Lower leg skin (tissue), 4 donors: ENCODE results near the gene ARPC1A. TPM values are rescaled to one million over a fixed set of nuclear protein-coding genes. Genes with fewer than 3 reads are reported as not detected.

ENCODE experiments used
- DNase-seq, 2 donors: peaks; one replicate each; pipeline ENCODE4 v3.0.0-alpha.2; 2019; ENCODE audit warnings: low spot score in 2 of 2
- H3K4me3 ChIP-seq: fragments of 200-600 bp; sonication (generic); 2 replicates; pipeline ENCODE4 v1.5.1; 2017; ENCODE audit warnings: mild to moderate bottlenecking, low read depth; ENCODE audit not compliant: poor library complexity, severe bottlenecking
- CTCF ChIP-seq, 3 donors: fragments of 450-650 bp; IDR thresholded peaks; one replicate each; pipeline ENCODE4 v1.5.1; 2016; ENCODE audit warnings: antibody characterized with exemption in 3 of 3, mild to moderate bottlenecking in 3 of 3, moderate library complexity in 2 of 3
- POLR2A ChIP-seq, 2 donors: fragments of 450-650 bp; IDR thresholded peaks; one replicate each; pipeline ENCODE4 v1.6.1; 2016 to 2017; ENCODE audit warnings: antibody characterized with exemption in 2 of 2, mild to moderate bottlenecking in 1 of 2, moderate library complexity in 1 of 2
- WGBS, 2 donors: methylation state at CpG; one replicate each; pipeline ENCODE4 v1.1.5; 2018; 5-methylcytosine and 5-hydroxymethylcytosine counted together
- intact Hi-C: fragments of 100-400 bp; cut with DNase I; formaldehyde crosslinking; loops from one replicate; pipeline ENCODE4 v1.15.0; 2023; ENCODE audit warnings: low total_unique reads
- total RNA-seq, 4 donors: library from RNA; depleted of rRNA; stranded (reverse); fragments of >200 nt; gene quantifications; one replicate each; pipeline ENCODE4 v1.1.0, GENCODE V29; 2016

The ARPC1A gene
- total RNA-seq, 4 donors from 2014 or later: 108 to 140 (median 123) TPM

- DNase-seq: no peak
- H3K4me3 ChIP-seq: no peak overlapping the region
These were observed 78.1 kb downstream of the ARPC1A start for GRCh38 chr7:99403764-99404163.

GRCh38 chr7:99404235-99404976, 78.7 kb downstream of the ARPC1A start:
- H3K4me3 ChIP-seq: no peak overlapping the region
- TF ChIP-seq CTCF (IDR thresholded peaks at IDR 0.05): no peak
- no peak for TF ChIP-seq POLR2A (IDR thresholded peaks at IDR 0.05)
- intact Hi-C loops: no loop called here
- WGBS, 2 donors: 64 to 67% methylated on average over 18 of the region's 18 CpGs
- DNase-seq: no peak

More at GRCh38 chr7:99403764-99404163, 78.1 kb downstream of the ARPC1A start:
- intact Hi-C loops: no loop called here
- TF ChIP-seq POLR2A (IDR thresholded peaks at IDR 0.05): no peak
- no peak for TF ChIP-seq CTCF (IDR thresholded peaks at IDR 0.05)
- WGBS, 2 donors: 89 to 96% methylated on average over 5 of the region's 5 CpGs

GRCh38 chr7:99404977-99405320, 79.3 kb downstream of the ARPC1A start:
- no peak overlapping the region for H3K4me3 ChIP-seq
- intact Hi-C loops: no loop called here
- TF ChIP-seq POLR2A (IDR thresholded peaks at IDR 0.05): no peak
- TF ChIP-seq CTCF (IDR thresholded peaks at IDR 0.05): no peak
- DNase-seq: no peak
- 89 to 93% methylated on average over 10 of the region's 10 CpGs for WGBS, 2 donors

GRCh38 chr7:99406557-99406956, 80.9 kb downstream of the ARPC1A start:
- H3K4me3 ChIP-seq: no peak overlapping the region
- intact Hi-C loops: no loop called here
- no peak for DNase-seq
- TF ChIP-seq POLR2A (IDR thresholded peaks at IDR 0.05) (no peak), CTCF (IDR thresholded peaks at IDR 0.05) (no peak)
- 8 to 50% methylated on average over 1 of the region's 1 CpG for WGBS, 2 donors

GRCh38 chr7:99407872-99408378, 82.2 kb downstream of the ARPC1A start:
- 1 to 2% methylated on average over 25 to 28 of the region's 28 CpGs for WGBS, 2 donors
- DNase-seq: peak; percentile 58 to 93
- peak overlapping the region; percentile 98 for H3K4me3 ChIP-seq
- intact Hi-C loops: no loop called here
- TF ChIP-seq POLR2A (IDR thresholded peaks at IDR 0.05) (no peak), CTCF (IDR thresholded peaks at IDR 0.05) (no peak)
